Transverse colon (tissue), 4 donors: ENCODE data around the gene FBN3. TPM values are rescaled to one million over a fixed set of nuclear protein-coding genes. Genes with fewer than 3 reads are reported as not detected.

Source experiments
- DNase-seq: peaks from one replicate; pipeline ENCODE4 v3.0.0-alpha.2; 2019
- H3K27ac ChIP-seq, 4 donors: fragments of 200-600 bp; sonication (generic); 2 replicates each; pipeline ENCODE4 v1.5.1; 2016 to 2018; ENCODE audit warnings: inconsistent platforms in 4 of 4
- H3K27me3 ChIP-seq: fragments of 200-600 bp; sonication (generic); 2 replicates; pipeline ENCODE4 v1.5.1; 2017; ENCODE audit warnings: inconsistent platforms
- H3K36me3 ChIP-seq, 4 donors: fragments of 200-600 bp; sonication (generic); 2 replicates each; pipeline ENCODE4 v1.5.1; 2017 to 2019; ENCODE audit warnings: inconsistent platforms in 4 of 4
- H3K4me1 ChIP-seq, 4 donors: fragments of 200-600 bp; sonication (generic); 2 replicates each; pipeline ENCODE4 v1.5.1; 2017 to 2020; ENCODE audit warnings: inconsistent platforms in 4 of 4
- H3K4me3 ChIP-seq, 4 donors: fragments of 200-600 bp; sonication (generic); 1 replicate in 1 of 4; 2 replicates in 3 of 4; pipeline versions ENCODE4 v1.5.1 to v1.6.1; 2017 to 2019; ENCODE audit warnings: inconsistent platforms in 4 of 4
- H3K9me3 ChIP-seq, 2 donors: fragments of 200-600 bp; sonication (generic); 2 replicates each; pipeline ENCODE4 v1.5.1; 2017 to 2019; ENCODE audit warnings: inconsistent platforms in 2 of 2
- CTCF ChIP-seq, 5 experiments: fragments of 200-600 bp in 3 of 5; fragments of 450-650 bp in 2 of 5; sonication (generic) in 3 of 5; IDR thresholded peaks; 1 replicate in 2 of 5; 2 replicates in 3 of 5; pipeline ENCODE4 v1.5.1; 2016 to 2017; ENCODE audit warnings: antibody characterized with exemption in 5 of 5, inconsistent platforms in 3 of 5, mild to moderate bottlenecking in 2 of 5, moderate library complexity in 1 of 5
- EP300 ChIP-seq: sonication (generic); formaldehyde crosslinking; IDR thresholded peaks from one replicate; pipeline ENCODE4 v1.6.1; 2017; ENCODE audit warnings: antibody characterized with exemption, low read depth
- POLR2A ChIP-seq: fragments of 450-650 bp; IDR thresholded peaks from one replicate; pipeline ENCODE4 v1.6.1; 2016; ENCODE audit warnings: antibody characterized with exemption, mild to moderate bottlenecking, moderate library complexity
- POLR2AphosphoS5 ChIP-seq, 3 donors: sonication (generic); formaldehyde crosslinking; IDR thresholded peaks; one replicate each; pipeline ENCODE4 v1.6.1; 2016; ENCODE audit warnings: antibody characterized with exemption in 3 of 3
- WGBS, 2 donors: methylation state at CpG; one replicate each; pipeline ENCODE4 v1.1.5; 2018; ENCODE audit warnings: low coverage in 1 of 2; 5-methylcytosine and 5-hydroxymethylcytosine counted together
- in situ Hi-C, 4 donors: fragments of 200-750 bp; cut with MboI; loops; one replicate each; pipeline versions ENCODE4 v1.15.0 to v1.15.1; 2017; ENCODE audit warnings: low sequenced_read_pairs in 3 of 4, low pct_ligation_motif_present in 1 of 4, low pct_unique_long_range_greater_than_20kb in 1 of 4
- intact Hi-C: fragments of 100-400 bp; cut with DNase I; formaldehyde crosslinking; loops from one replicate; pipeline ENCODE4 v1.15.1; 2023; ENCODE audit warnings: low total_unique reads
- total RNA-seq, 4 donors: library from RNA; depleted of rRNA; stranded (reverse); fragments of >200 nt; gene quantifications; one replicate each; pipeline ENCODE4 v1.1.0, GENCODE V29; 2016

FBN3 gene
- total RNA-seq, 4 donors from 2014 or later: not detected

DNA sequence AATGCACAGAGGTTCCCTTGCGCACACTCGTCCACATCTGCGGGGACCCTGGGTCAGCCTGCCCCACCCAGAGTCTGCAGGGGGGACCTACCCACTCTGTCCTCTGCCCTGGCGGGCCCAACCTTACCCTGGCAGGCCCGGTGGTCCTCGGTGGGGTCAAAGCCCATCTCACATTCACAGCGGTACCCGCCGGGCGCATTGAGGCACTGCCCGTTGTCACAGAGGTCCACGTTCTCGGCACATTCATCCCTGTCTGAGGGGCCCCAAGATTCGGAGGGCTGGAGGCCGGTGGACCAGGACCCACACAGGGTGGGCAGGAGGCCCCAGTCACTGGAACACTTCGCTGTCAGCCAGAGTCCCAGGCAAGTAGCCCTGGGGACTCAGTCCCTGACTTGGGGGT lies 38.5 kb downstream of the FBN3 start:
- H3K4me1 ChIP-seq: no peaks in the 10 kb centered on the region
- H3K27me3 ChIP-seq: no peaks in the 10 kb centered on the region
- H3K9me3 ChIP-seq: no peaks in the 10 kb centered on the region
- intact Hi-C loops: no loop called here
- 96 to 100% methylated on average over 1 to 16 of the region's 16 CpGs for WGBS, 2 donors
- no peak overlapping the region for H3K27ac ChIP-seq
- in situ Hi-C loops: no loop called here
- no peaks in the 10 kb centered on the region for H3K36me3 ChIP-seq
- DNase-seq: no peak
- TF ChIP-seq CTCF (IDR thresholded peaks at IDR 0.05) (no peak), POLR2A (no peak), POLR2AphosphoS5 (IDR thresholded peaks at IDR 0.05) (no peak), EP300 (no peak)
- no peak overlapping the region for H3K4me3 ChIP-seq

DNA sequence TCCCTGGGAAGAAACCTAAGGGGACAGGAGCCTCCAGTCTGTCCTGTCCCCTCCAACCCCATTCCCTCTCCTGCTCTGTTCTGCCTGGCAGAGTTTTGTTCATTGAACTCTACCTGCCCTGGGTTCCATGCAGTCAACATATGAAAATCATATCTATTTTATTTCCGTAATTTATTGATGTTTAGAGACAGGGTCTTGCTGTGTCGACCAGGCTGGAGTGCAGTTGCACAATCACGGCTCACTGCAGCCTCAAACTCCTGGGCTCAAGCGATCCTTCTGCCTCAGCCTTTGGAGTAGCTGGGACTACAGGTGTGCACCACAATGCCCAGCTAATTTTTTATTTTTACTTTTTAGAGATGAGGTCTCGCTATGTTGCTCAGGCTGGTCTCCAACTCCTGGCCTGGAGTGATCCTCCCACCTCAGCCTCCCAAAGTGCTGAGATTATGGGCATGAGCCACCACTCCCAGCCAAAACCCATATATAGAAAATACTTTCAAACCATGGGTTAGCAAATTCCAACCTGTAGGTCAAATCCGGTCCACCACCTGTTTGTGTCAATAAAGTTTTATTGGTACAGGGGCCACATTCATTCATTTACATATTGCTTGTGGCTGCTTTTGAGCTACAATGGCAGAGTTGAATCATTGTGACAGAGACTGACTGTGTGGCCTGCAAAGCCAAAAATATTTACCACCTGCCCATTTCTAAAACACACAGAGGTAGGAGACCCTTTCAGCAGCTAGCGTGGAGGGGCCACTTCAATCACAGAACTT lies 39.3 kb downstream of the FBN3 start:
- no peaks in the 10 kb centered on the region for H3K9me3 ChIP-seq
- H3K27ac ChIP-seq: no peak overlapping the region
- H3K36me3 ChIP-seq: no peaks in the 10 kb centered on the region
- DNase-seq: no peak
- no peaks in the 10 kb centered on the region for H3K4me1 ChIP-seq
- H3K4me3 ChIP-seq: no peak overlapping the region
- 63 to 89% methylated on average over 5 to 7 of the region's 7 CpGs for WGBS, 2 donors
- in situ Hi-C loops (no loop called here), intact Hi-C loops (no loop called here)
- TF ChIP-seq POLR2A: no peak
- TF ChIP-seq POLR2AphosphoS5 (IDR thresholded peaks at IDR 0.05): no peak
- no peak for TF ChIP-seq CTCF (IDR thresholded peaks at IDR 0.05)
- no peak for TF ChIP-seq EP300
- H3K27me3 ChIP-seq: no peaks in the 10 kb centered on the region

DNA sequence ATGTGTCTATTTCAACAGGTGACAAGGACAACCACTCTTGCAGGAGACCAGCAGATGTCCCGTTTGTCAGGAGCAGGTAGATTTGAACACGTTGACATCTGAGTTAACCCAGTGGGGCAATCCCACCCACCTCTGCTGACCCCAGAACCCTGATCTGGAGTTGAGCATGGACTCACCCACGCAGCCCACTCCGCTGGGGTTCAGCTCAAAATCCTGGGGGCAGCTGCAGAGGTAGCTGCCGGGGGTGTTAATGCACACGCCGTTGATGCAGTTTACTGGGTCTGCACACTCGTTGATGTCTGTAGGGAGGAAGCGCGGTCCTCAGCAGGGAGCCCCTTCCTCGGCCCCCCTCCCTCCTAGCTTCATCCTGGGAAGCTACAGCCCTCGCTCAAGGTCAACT lies 39.9 kb downstream of the FBN3 start:
- Histone ChIP-seq H3K4me3 (no peak overlapping the region), H3K27me3 (no peaks in the 10 kb centered on the region), H3K4me1 (no peaks in the 10 kb centered on the region), H3K36me3 (no peaks in the 10 kb centered on the region), H3K27ac (no peak overlapping the region), H3K9me3 (no peaks in the 10 kb centered on the region)
- no peak for TF ChIP-seq POLR2A
- TF ChIP-seq CTCF (IDR thresholded peaks at IDR 0.05): no peak
- TF ChIP-seq EP300: no peak
- no peak for TF ChIP-seq POLR2AphosphoS5 (IDR thresholded peaks at IDR 0.05)
- in situ Hi-C loops (no loop called here), intact Hi-C loops (no loop called here)
- WGBS, 2 donors: 67% methylated on average over 12 of the region's 12 CpGs; no CpG with 5 or more reads in 1 of the 2 donors
- no peak for DNase-seq

DNA sequence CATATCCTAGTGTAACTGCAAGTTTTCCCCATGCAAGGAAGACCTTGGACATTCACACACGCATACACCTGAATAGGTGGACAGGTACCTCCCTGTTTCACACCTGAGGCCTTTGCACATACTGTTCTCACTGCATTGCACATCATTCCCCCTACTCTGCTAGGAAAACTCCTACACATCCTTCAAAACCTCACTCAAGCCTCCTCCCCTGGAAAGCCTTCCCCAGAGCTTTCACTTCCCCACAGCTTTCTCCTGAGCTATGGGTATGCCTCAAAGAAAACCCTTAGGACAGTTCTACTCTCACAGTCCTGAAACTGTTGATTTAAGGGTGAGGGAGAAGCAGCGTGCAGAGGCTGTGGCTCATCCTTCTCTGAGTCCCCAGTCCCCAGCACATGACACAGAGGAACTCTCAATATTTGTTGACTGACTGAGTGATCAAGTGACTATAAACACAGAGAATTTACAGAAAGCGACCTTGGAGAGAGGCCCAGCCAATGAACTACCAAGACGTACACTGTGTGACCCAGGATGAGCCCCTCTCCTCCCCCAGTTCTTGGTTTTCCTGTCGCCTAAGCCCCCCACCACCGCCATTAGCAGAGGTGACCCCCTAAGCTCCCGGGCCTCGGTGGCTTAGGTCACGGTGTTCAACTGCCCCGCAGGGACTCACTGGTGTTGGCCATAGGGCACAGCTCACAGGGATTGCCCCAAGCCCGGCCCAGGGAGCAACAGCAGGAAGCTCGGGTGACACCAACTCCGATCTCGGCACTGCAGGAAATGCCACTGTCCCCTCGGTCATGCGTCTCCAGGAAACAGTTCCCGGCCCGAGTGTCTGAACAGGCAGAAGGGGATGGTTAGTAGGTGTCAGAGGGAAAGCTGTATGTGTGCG lies 40.6 kb downstream of the FBN3 start:
- DNase-seq: no peak
- H3K9me3 ChIP-seq: no peaks in the 10 kb centered on the region
- in situ Hi-C loops: no loop called here
- H3K27ac ChIP-seq: no peak overlapping the region
- TF ChIP-seq POLR2AphosphoS5 (IDR thresholded peaks at IDR 0.05) (no peak), CTCF (IDR thresholded peaks at IDR 0.05) (no peak), EP300 (no peak), POLR2A (no peak)
- no peaks in the 10 kb centered on the region for H3K4me1 ChIP-seq
- intact Hi-C loops: no loop called here
- WGBS, 2 donors: 64 to 73% methylated on average over 3 to 19 of the region's 19 CpGs
- no peaks in the 10 kb centered on the region for H3K36me3 ChIP-seq
- H3K4me3 ChIP-seq: no peak overlapping the region
- H3K27me3 ChIP-seq: no peaks in the 10 kb centered on the region
